SK-N-SH treated with all-trans-retinoic acid at 6 μM for 48 hours (cell line): Measurements from ENCODE around the gene TRNT1.

Source experiments
- ATAC-seq: fragments of 200-7000 bp; cut with Tn5 transposase; 3 replicates; pipeline ENCODE4 v1.9.1; 2020; ENCODE audit warnings: mild to moderate bottlenecking, moderate library complexity
- BACH2 ChIP-seq: fragments of 250-450 bp; sonication (Bioruptor Pico); IDR thresholded peaks from 2 replicates; pipeline ENCODE4 v1.9.0; 2021; ENCODE audit warnings: mild to moderate bottlenecking, borderline replicate concordance
- CSDC2 ChIP-seq: fragments of 250-450 bp; sonication (Bioruptor Pico); IDR thresholded peaks from 2 replicates; pipeline ENCODE4 v1.5.0; 2020; ENCODE audit warnings: mild to moderate bottlenecking, moderate library complexity
- ISL1 ChIP-seq: fragments of 250-450 bp; sonication (Bioruptor Pico); IDR thresholded peaks from 2 replicates; pipeline ENCODE4 v2.1.2; 2022; ENCODE audit warnings: mild to moderate bottlenecking, moderate library complexity
- RARB ChIP-seq: fragments of 250-450 bp; sonication (Bioruptor Pico); IDR thresholded peaks from 2 replicates; pipeline ENCODE4 v1.8.0; 2021; ENCODE audit warnings: mild to moderate bottlenecking, moderate library complexity
- SNAI2 ChIP-seq: fragments of 250-450 bp; sonication (Bioruptor Pico); IDR thresholded peaks from 2 replicates; pipeline ENCODE4 v1.5.0; 2020; ENCODE audit warnings: mild to moderate bottlenecking, moderate library complexity
- TCF4 ChIP-seq: fragments of 250-450 bp; sonication (Bioruptor Pico); IDR thresholded peaks from 2 replicates; pipeline ENCODE4 v1.8.0; 2021; ENCODE audit warnings: mild to moderate bottlenecking, moderate library complexity, borderline replicate concordance
- ZFP3 ChIP-seq: fragments of 250-450 bp; sonication (Bioruptor Pico); IDR thresholded peaks from 2 replicates; pipeline ENCODE4 v1.5.0; 2020; ENCODE audit warnings: mild to moderate bottlenecking, moderate library complexity
- ZFP30 ChIP-seq: fragments of 450-650 bp; formaldehyde crosslinking; IDR thresholded peaks from 2 replicates; pipeline ENCODE4 v1.5.0; 2022; ENCODE audit warnings: mild to moderate bottlenecking, moderate library complexity
- ZNF565 ChIP-seq: fragments of 450-650 bp; formaldehyde crosslinking; conservative IDR thresholded peaks from 2 replicates; pipeline ENCODE4 v1.5.0; 2020; ENCODE audit warnings: low read depth, mild to moderate bottlenecking, moderate library complexity
- TF ChIP-seq, protein P1 (sequence below): fragments of 250-450 bp; sonication (Bioruptor Pico); IDR thresholded peaks from 2 replicates; pipeline ENCODE4 v1.8.0; 2021; ENCODE audit warnings: low read depth, mild to moderate bottlenecking, moderate library complexity, borderline replicate concordance
- TF ChIP-seq, protein P2 (sequence below): fragments of 250-450 bp; sonication (Bioruptor Pico); IDR thresholded peaks from 2 replicates; pipeline ENCODE4 v1.5.0; 2020; ENCODE audit warnings: mild to moderate bottlenecking, moderate library complexity
- TF ChIP-seq, protein P3 (sequence below): fragments of 250-450 bp; sonication (Bioruptor Pico); IDR thresholded peaks from 2 replicates; pipeline ENCODE4 v1.5.1; 2021; ENCODE audit warnings: mild to moderate bottlenecking, moderate library complexity
- TF ChIP-seq, protein P4 (sequence below): fragments of 250-450 bp; sonication (Bioruptor Pico); IDR thresholded peaks from 2 replicates; pipeline ENCODE4 v1.5.1; 2020; ENCODE audit warnings: low read depth, mild to moderate bottlenecking, moderate library complexity
- TF ChIP-seq, protein P5 (sequence below): fragments of 250-450 bp; sonication (Bioruptor Pico); IDR thresholded peaks from 2 replicates; pipeline ENCODE4 v1.8.0; 2020; ENCODE audit warnings: mild to moderate bottlenecking, moderate library complexity, borderline replicate concordance

Gene TRNT1

DNA sequence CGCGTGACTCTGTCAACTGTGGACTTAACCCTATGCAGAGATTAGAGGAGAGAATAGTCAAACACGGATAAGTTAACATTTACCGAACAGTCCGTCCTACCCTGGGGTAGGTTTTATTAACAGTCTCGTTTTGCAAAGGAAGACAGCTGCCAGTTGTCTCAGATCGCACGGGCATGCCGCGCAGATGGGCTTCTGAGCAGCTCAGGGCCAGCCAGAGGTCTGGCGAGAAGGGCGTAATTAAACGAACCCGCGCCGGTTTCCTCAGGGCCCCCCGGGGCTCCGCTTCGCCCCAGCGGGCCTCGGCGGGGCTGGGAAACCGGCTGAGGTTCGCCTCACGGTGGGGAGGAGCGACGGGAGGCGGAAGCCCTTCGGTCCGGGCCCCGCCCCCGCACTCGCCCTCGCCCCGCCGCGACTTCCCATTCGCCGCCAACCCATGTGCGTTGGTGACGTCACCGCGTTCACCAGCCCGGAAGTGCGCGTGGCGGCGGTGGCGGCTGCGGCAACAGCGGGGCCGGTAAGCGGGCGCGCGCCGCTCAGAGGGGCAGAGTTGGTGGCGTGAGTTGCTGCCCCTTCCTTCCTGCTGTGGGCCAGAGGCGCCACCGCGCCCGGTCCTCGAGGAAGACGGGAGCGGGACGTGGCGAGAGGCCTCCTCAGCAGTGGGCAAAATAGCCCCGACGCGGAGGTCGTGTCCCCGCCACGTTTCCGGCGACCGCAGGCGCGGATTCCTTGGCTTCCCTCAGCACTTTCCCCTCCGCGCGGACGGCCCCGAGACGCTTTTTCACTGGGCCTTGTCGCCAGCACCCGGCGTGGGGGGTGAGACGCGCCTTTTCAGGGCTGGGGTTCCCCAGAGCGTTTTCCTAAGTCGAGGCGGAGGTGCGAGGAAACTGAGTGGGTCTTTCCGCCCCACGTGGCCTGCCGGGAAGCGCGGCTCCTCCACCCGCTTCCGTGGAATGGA, at the start of gene TRNT1:
Gene TRNT1 (plus strand): TSS at position 464 of the 955 bp plus-strand sequence. CDS start 2,101 bp downstream, outside the sequence.
- ATAC-seq = peak; percentile 98
- TF ChIP-seq, protein P1, sequence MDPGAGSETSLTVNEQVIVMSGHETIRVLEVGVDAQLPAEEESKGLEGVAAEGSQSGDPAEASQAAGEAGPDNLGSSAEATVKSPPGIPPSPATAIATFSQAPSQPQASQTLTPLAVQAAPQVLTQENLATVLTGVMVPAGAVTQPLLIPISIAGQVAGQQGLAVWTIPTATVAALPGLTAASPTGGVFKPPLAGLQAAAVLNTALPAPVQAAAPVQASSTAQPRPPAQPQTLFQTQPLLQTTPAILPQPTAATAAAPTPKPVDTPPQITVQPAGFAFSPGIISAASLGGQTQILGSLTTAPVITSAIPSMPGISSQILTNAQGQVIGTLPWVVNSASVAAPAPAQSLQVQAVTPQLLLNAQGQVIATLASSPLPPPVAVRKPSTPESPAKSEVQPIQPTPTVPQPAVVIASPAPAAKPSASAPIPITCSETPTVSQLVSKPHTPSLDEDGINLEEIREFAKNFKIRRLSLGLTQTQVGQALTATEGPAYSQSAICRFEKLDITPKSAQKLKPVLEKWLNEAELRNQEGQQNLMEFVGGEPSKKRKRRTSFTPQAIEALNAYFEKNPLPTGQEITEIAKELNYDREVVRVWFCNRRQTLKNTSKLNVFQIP = no peak
- TF ChIP-seq, protein P2, sequence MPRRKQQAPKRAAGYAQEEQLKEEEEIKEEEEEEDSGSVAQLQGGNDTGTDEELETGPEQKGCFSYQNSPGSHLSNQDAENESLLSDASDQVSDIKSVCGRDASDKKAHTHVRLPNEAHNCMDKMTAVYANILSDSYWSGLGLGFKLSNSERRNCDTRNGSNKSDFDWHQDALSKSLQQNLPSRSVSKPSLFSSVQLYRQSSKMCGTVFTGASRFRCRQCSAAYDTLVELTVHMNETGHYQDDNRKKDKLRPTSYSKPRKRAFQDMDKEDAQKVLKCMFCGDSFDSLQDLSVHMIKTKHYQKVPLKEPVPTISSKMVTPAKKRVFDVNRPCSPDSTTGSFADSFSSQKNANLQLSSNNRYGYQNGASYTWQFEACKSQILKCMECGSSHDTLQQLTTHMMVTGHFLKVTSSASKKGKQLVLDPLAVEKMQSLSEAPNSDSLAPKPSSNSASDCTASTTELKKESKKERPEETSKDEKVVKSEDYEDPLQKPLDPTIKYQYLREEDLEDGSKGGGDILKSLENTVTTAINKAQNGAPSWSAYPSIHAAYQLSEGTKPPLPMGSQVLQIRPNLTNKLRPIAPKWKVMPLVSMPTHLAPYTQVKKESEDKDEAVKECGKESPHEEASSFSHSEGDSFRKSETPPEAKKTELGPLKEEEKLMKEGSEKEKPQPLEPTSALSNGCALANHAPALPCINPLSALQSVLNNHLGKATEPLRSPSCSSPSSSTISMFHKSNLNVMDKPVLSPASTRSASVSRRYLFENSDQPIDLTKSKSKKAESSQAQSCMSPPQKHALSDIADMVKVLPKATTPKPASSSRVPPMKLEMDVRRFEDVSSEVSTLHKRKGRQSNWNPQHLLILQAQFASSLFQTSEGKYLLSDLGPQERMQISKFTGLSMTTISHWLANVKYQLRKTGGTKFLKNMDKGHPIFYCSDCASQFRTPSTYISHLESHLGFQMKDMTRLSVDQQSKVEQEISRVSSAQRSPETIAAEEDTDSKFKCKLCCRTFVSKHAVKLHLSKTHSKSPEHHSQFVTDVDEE (CRISPR knock-in tag) = 0 out of 2 replicates have a peak, but pooled peaks have one; percentile 17
- TF ChIP-seq ISL1 (CRISPR knock-in tag) (no peak), ZNF565 (CRISPR knock-in tag) (0 out of 2 replicates have a peak, but pooled peaks have one; percentile 63), TCF4 (CRISPR knock-in tag) (no peak), CSDC2 (CRISPR knock-in tag) (peak; percentile 57; the same call in 1 of the 2 replicates), RARB (CRISPR knock-in tag) (no peak), ZFP3 (CRISPR knock-in tag) (peak; percentile 66; the same call in 1 of the 2 replicates), BACH2 (no peak)
- TF ChIP-seq, protein P3, sequence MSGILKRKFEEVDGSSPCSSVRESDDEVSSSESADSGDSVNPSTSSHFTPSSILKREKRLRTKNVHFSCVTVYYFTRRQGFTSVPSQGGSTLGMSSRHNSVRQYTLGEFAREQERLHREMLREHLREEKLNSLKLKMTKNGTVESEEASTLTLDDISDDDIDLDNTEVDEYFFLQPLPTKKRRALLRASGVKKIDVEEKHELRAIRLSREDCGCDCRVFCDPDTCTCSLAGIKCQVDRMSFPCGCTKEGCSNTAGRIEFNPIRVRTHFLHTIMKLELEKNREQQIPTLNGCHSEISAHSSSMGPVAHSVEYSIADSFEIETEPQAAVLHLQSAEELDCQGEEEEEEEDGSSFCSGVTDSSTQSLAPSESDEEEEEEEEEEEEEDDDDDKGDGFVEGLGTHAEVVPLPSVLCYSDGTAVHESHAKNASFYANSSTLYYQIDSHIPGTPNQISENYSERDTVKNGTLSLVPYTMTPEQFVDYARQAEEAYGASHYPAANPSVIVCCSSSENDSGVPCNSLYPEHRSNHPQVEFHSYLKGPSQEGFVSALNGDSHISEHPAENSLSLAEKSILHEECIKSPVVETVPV (CRISPR knock-in tag) = no peak

DNA sequence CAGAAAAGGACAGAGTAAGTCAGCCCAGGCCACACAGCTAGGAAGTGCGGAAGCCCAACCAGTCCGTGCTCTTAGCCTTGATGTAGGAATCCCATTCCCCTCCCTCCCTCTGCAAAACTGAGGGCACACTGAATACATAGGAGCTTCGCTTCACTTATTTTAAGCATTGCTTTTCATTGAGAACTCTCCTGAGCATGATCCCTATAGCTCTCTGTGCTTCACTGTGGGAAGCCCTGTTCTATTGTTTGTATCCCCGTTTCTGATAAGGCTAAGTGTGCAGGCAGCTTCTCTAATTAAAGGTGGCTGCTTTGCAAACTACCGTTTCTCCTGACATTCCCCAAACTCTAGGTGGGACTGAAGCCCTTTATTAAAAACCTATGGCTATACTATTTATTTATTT, 46.4 kb upstream of the TRNT1 start:
- ATAC-seq = no peak
- TF ChIP-seq SNAI2 (CRISPR knock-in tag) (no peak), ZFP30 (no peak)
- TF ChIP-seq, protein P4, sequence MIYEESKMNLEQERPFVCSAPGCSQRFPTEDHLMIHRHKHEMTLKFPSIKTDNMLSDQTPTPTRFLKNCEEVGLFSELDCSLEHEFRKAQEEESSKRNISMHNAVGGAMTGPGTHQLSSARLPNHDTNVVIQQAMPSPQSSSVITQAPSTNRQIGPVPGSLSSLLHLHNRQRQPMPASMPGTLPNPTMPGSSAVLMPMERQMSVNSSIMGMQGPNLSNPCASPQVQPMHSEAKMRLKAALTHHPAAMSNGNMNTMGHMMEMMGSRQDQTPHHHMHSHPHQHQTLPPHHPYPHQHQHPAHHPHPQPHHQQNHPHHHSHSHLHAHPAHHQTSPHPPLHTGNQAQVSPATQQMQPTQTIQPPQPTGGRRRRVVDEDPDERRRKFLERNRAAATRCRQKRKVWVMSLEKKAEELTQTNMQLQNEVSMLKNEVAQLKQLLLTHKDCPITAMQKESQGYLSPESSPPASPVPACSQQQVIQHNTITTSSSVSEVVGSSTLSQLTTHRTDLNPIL = no peak
- TF ChIP-seq, protein P5, sequence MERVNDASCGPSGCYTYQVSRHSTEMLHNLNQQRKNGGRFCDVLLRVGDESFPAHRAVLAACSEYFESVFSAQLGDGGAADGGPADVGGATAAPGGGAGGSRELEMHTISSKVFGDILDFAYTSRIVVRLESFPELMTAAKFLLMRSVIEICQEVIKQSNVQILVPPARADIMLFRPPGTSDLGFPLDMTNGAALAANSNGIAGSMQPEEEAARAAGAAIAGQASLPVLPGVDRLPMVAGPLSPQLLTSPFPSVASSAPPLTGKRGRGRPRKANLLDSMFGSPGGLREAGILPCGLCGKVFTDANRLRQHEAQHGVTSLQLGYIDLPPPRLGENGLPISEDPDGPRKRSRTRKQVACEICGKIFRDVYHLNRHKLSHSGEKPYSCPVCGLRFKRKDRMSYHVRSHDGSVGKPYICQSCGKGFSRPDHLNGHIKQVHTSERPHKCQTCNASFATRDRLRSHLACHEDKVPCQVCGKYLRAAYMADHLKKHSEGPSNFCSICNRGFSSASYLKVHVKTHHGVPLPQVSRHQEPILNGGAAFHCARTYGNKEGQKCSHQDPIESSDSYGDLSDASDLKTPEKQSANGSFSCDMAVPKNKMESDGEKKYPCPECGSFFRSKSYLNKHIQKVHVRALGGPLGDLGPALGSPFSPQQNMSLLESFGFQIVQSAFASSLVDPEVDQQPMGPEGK = no peak

DNA sequence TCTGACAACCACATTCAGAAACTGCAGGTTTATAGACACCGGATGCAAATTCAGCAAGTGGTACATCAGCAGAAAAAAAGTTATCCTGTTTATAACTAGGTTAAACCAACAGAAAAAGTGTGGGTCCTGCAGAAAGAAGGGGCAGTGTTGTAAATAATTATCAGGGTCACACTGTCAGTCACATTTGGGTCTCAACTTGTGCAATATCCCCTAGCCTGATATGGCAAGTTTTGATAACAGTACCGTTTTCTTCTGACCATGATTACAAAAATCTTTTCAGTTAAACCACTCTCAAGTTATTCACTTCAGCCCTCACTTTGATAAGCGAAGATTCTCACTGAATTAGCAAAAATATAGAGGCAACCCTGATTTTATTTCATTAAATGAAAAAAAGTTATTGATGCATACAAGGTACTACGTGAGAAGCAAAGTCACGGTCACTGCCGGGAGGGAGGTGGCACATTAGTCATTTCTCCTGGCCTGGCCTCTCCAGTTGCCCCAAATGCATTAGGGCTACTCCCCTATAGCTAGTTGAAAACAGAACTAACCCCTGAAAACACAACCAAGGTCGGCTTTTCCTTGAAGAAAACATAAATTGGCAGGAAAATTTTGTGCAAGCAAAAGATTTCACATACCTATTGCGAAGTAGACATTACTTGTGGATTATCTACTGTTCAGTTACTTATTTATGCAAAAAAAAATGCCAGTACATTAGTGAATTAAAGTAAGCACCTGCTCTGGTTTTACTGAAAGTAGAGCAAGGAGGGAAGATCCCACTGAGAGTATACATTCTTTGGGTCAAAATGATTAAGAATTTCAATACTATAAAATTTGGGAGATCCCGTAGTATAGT, 45.1 kb upstream of the TRNT1 start:
- TF ChIP-seq SNAI2 (CRISPR knock-in tag) (no peak), RARB (CRISPR knock-in tag) (no peak), BACH2 (no peak)
- TF ChIP-seq, protein P2 (CRISPR knock-in tag) = no peak
- TF ChIP-seq, protein P1 = no peak

More for the DNA sequence above, 45.1 kb upstream of the TRNT1 start:
- no peak for ATAC-seq
